Measurements from ENCODE around the gene FXR2. TPM values are rescaled to one million over a fixed set of nuclear protein-coding genes. Genes with fewer than 3 reads are reported as not detected.

FXR2 gene
- total RNA-seq, 1 experiment from 2014 or later = 60.7 TPM

- DNase-seq (ENCODE audit: low read depth) = no peak
These were observed 62.1 kb downstream of the FXR2 start for GRCh38 chr17:7552621-7553051.

GRCh38 chr17:7551396-7551795 is 63.3 kb downstream of the FXR2 start:
- DNase-seq (ENCODE audit: low read depth) = no peak

- no peak for DNase-seq (ENCODE audit: low read depth)
These were observed 64.4 kb downstream of the FXR2 start for GRCh38 chr17:7550344-7550743.

- DNase-seq (ENCODE audit: low read depth) = no peak
These were observed 65.2 kb downstream of the FXR2 start for GRCh38 chr17:7549401-7550055.

- no peak for DNase-seq (ENCODE audit: low read depth)
These were observed 65.9 kb downstream of the FXR2 start, which contains the start of gene TNFSF12 for GRCh38 chr17:7548585-7549400. Gene TNFSF12 (plus strand): TSS chr17:7549058. CDS start chr17:7549154, 96 bp downstream.

- no peak for DNase-seq (ENCODE audit: low read depth)
These were observed 69.8 kb downstream of the FXR2 start for GRCh38 chr17:7544911-7545310.

Small RNAs within 50 kb of the gene (small RNA-seq; reads per million reads assigned to genes)
- gene CD68 (not detected), gene SNORA48 (not detected), gene SNORD10 (not detected)

Other genes with a start within 250 kb of the FXR2 start
- gene TNK1, start 233.8 kb downstream of the FXR2 start, total RNA-seq (2014; rRNA removed; shearing (Covaris generic)) = 0.24 TPM in 1 of 2 replicates, not detected in the other
- gene PLSCR3, start 220.4 kb downstream of the FXR2 start, total RNA-seq (2014; rRNA removed; shearing (Covaris generic)) = 31.7 and 36.7 TPM in 2 replicates
- 54.1 and 72.6 TPM in 2 replicates for gene TMEM256, start 210.8 kb downstream of the FXR2 start, total RNA-seq (2014; rRNA removed; shearing (Covaris generic))
- 6.1 and 7.4 TPM in 2 replicates for gene NLGN2, start 207.1 kb downstream of the FXR2 start, total RNA-seq (2014; rRNA removed; shearing (Covaris generic))
- not detected in 2 replicates for gene SPEM1, start 194.6 kb downstream of the FXR2 start, total RNA-seq (2014; rRNA removed; shearing (Covaris generic))
- not detected in 2 replicates for gene SPEM2, start 189.3 kb downstream of the FXR2 start, total RNA-seq (2014; rRNA removed; shearing (Covaris generic))
- not detected in 2 replicates for gene SPEM3, start 186.0 kb downstream of the FXR2 start, total RNA-seq (2014; rRNA removed; shearing (Covaris generic))
- gene TMEM102, start 179.5 kb downstream of the FXR2 start, total RNA-seq (2014; rRNA removed; shearing (Covaris generic)) = 0.23 and 0.43 TPM in 2 replicates
- 0.23 and 0.37 TPM in 2 replicates for gene FGF11, start 175.4 kb downstream of the FXR2 start, total RNA-seq (2014; rRNA removed; shearing (Covaris generic))
- gene CHRNB1, start 169.8 kb downstream of the FXR2 start, total RNA-seq (2014; rRNA removed; shearing (Covaris generic)) = 6.0 and 7.9 TPM in 2 replicates
- 13.1 and 18.1 TPM in 2 replicates for gene ZBTB4, start 135.3 kb downstream of the FXR2 start, total RNA-seq (2014; rRNA removed; shearing (Covaris generic))
- not detected in 2 replicates for gene SLC35G6, start 133.5 kb downstream of the FXR2 start, total RNA-seq (2014; rRNA removed; shearing (Covaris generic))
- gene POLR2A, start 130.5 kb downstream of the FXR2 start, total RNA-seq (2014; rRNA removed; shearing (Covaris generic)) = 43.4 and 44.6 TPM in 2 replicates
- gene TNFSF12, start 65.8 kb downstream of the FXR2 start, total RNA-seq (2014; rRNA removed; shearing (Covaris generic)) = 3.2 and 5.6 TPM in 2 replicates
- gene TNFSF13, start 56.1 kb downstream of the FXR2 start, total RNA-seq (2014; rRNA removed; shearing (Covaris generic)) = 0.37 and 0.63 TPM in 2 replicates
- 138 and 141 TPM in 2 replicates for gene SENP3, start 53.0 kb downstream of the FXR2 start, total RNA-seq (2014; rRNA removed; shearing (Covaris generic))
- gene CD68, start 35.3 kb downstream of the FXR2 start, total RNA-seq (2014; rRNA removed; shearing (Covaris generic)) = 55.2 and 75.8 TPM in 2 replicates
- gene MPDU1, start 31.0 kb downstream of the FXR2 start, total RNA-seq (2014; rRNA removed; shearing (Covaris generic)) = 148 and 177 TPM in 2 replicates
- gene SOX15, start 24.8 kb downstream of the FXR2 start, total RNA-seq (2014; rRNA removed; shearing (Covaris generic)) = 0.31 and 1.8 TPM in 2 replicates
- gene SAT2, start 12.9 kb upstream of the FXR2 start, total RNA-seq (2014; rRNA removed; shearing (Covaris generic)) = 18.6 and 20.8 TPM in 2 replicates
- gene SHBG, start 15.2 kb upstream of the FXR2 start, total RNA-seq (2014; rRNA removed; shearing (Covaris generic)) = not detected in 2 replicates
- not detected in 2 replicates for gene ATP1B2, start 36.0 kb upstream of the FXR2 start, total RNA-seq (2014; rRNA removed; shearing (Covaris generic))
- gene TP53, start 72.6 kb upstream of the FXR2 start, total RNA-seq (2014; rRNA removed; shearing (Covaris generic)) = 29.5 and 47.7 TPM in 2 replicates
- 25.2 and 29.2 TPM in 2 replicates for gene WRAP53, start 73.6 kb upstream of the FXR2 start, total RNA-seq (2014; rRNA removed; shearing (Covaris generic))
- 5.7 and 7.7 TPM in 2 replicates for gene EFNB3, start 90.3 kb upstream of the FXR2 start, total RNA-seq (2014; rRNA removed; shearing (Covaris generic))
- not detected in 2 replicates for gene DNAH2, start 102.8 kb upstream of the FXR2 start, total RNA-seq (2014; rRNA removed; shearing (Covaris generic))
- gene KDM6B, start 219.3 kb upstream of the FXR2 start, total RNA-seq (2014; rRNA removed; shearing (Covaris generic)) = 0.27 and 0.87 TPM in 2 replicates
- 0.88 TPM in 1 of 2 replicates, not detected in the other for gene TMEM88, start 240.2 kb upstream of the FXR2 start, total RNA-seq (2014; rRNA removed; shearing (Covaris generic))
- gene NAA38, start 242.7 kb upstream of the FXR2 start, total RNA-seq (2014; rRNA removed; shearing (Covaris generic)) = 98.2 and 168 TPM in 2 replicates
- 4.8 and 6.4 TPM in 2 replicates for gene CYB5D1, start 243.1 kb upstream of the FXR2 start, total RNA-seq (2014; rRNA removed; shearing (Covaris generic))